Stimulated activated CD8-positive, alpha-beta memory T cell treated with anti-CD3 and anti-CD28 coated beads, Interleukin-4, amount 100 ng/mL, for 1 hour (primary cell): Measurements from ENCODE around the gene VPS13A.

ENCODE experiments used
- DNase-seq, 2 donors: peaks; one replicate each; pipeline ENCODE4 v3.0.0-alpha.2; 2020; ENCODE audit warnings: low read depth in 2 of 2, low spot score in 1 of 2

The VPS13A gene

GRCh38 chr9:77177143-77177893 is at the start of gene VPS13A:
TSS of gene VPS13A (plus strand) at chr9:77177534. CDS start at chr9:77177705, 171 bp downstream.
- peak; percentile 80 to 81 for DNase-seq

- no peak for DNase-seq
Measured at GRCh38 chr9:77128125-77128789, 49.1 kb upstream of the VPS13A start.

- DNase-seq, result no peak
Measured at GRCh38 chr9:77131399-77131798, 45.9 kb upstream of the VPS13A start.

GRCh38 chr9:77133011-77133410 is 44.3 kb upstream of the VPS13A start:
- no peak for DNase-seq

- DNase-seq, result no peak
Measured at GRCh38 chr9:77142366-77142765, 35.0 kb upstream of the VPS13A start.

GRCh38 chr9:77149879-77150278 is 27.5 kb upstream of the VPS13A start:
- DNase-seq, result no peak

- DNase-seq, result no peak
Measured at GRCh38 chr9:77152289-77152688, 25.0 kb upstream of the VPS13A start.

- no peak for DNase-seq
Measured at GRCh38 chr9:77156646-77157371, 20.5 kb upstream of the VPS13A start.

- DNase-seq, result no peak
Measured at GRCh38 chr9:77158772-77159513, 18.4 kb upstream of the VPS13A start.

GRCh38 chr9:77161191-77161590 is 16.1 kb upstream of the VPS13A start:
- no peak for DNase-seq

GRCh38 chr9:77161966-77162365 is 15.4 kb upstream of the VPS13A start:
- DNase-seq, result no peak

- no peak for DNase-seq
Measured at GRCh38 chr9:77162366-77162765, 15.0 kb upstream of the VPS13A start.

GRCh38 chr9:77163884-77164283 is 13.4 kb upstream of the VPS13A start:
- no peak for DNase-seq

GRCh38 chr9:77166193-77166592 is 11.1 kb upstream of the VPS13A start:
- DNase-seq, result no peak

GRCh38 chr9:77170991-77171699 is 6.2 kb upstream of the VPS13A start:
- no peak for DNase-seq

- no peak for DNase-seq
Measured at GRCh38 chr9:77175151-77175550, 2.2 kb upstream of the VPS13A start.

GRCh38 chr9:77176106-77176505 is 1.2 kb upstream of the VPS13A start:
- DNase-seq, result no peak

GRCh38 chr9:77176686-77177142 is 620 bp upstream of the VPS13A start:
- DNase-seq, result no peak

GRCh38 chr9:77177894-77178794 is 810 bp downstream of the VPS13A start:
- peak in 1 of 2 donors; percentile 9 for DNase-seq

GRCh38 chr9:77180056-77180455 is 2.7 kb downstream of the VPS13A start:
- DNase-seq, result no peak
